A549 (cell line): ENCODE results near the gene ITGB1BP1. TPM values are rescaled to one million over a fixed set of nuclear protein-coding genes. Genes with fewer than 3 reads are reported as not detected.

Source experiments
- ATAC-seq, 2 experiments: fragments of 200-7000 bp in 1 of 2; fragments of >200 bp in 1 of 2; cut with Nextera tagmentation in 1 of 2; cut with Tn5 transposase in 1 of 2; 3 replicates each; pipeline versions ENCODE4 v1.8.0 to v1.9.1; 2018 to 2020; ENCODE audit warnings: mild to moderate bottlenecking in 1 of 2, moderate library complexity in 1 of 2
- CTCF ChIA-PET: fragments of 300-600 bp; sonication (Branson Sonifier 250); formaldehyde crosslinking; extraction: SDS; loops from one replicate; lab custom pipeline; 2021; ENCODE audit warnings: antibody characterized with exemption, inconsistent platforms; lab: Yijun Ruan, JAX
- POLR2A ChIA-PET: fragments of 350-600 bp; formaldehyde crosslinking; extraction: SDS; loops from one replicate; lab custom pipeline; 2021; ENCODE audit warnings: antibody characterized with exemption, inconsistent platforms; lab: Yijun Ruan, JAX
- DNase-seq, 2 experiments: peaks; one replicate each; pipeline versions ENCODE4 v3.0.0 to v3.0.0-alpha.2; 2011 to 2016; ENCODE audit warnings: low read depth in 1 of 2, low spot score in 1 of 2
- FAIRE-seq: peaks from 2 replicates; lab custom pipeline; 2011; peaks lifted over from hg19 to GRCh38; lab: Jason Lieb, UNC
- H3K27ac ChIP-seq, 2 experiments: fragments of >200 bp; sonication (Bioruptor Twin); formaldehyde crosslinking; 3 replicates each; pipeline ENCODE4 v1.5.1; 2016 to 2017
- H3K4me1 ChIP-seq: fragments of >200 bp; sonication (Bioruptor Twin); formaldehyde crosslinking; 3 replicates; pipeline ENCODE4 v1.6.1; 2016
- H3K4me2 ChIP-seq: fragments of >200 bp; sonication (Bioruptor Twin); formaldehyde crosslinking; 3 replicates; pipeline ENCODE4 v1.6.1; 2016
- H3K4me3 ChIP-seq: fragments of >200 bp; sonication (Bioruptor Twin); formaldehyde crosslinking; 3 replicates; pipeline ENCODE4 v1.5.1; 2016
- H3K9me3 ChIP-seq: fragments of >200 bp; sonication (Bioruptor Twin); formaldehyde crosslinking; 3 replicates; pipeline ENCODE4 v1.6.1; 2016
- CBX2 ChIP-seq: fragments of 200-600 bp; sonication (generic); IDR thresholded peaks from 2 replicates; pipeline ENCODE4 v1.6.1; 2016; ENCODE audit warnings: low read depth, mild to moderate bottlenecking, borderline replicate concordance
- CBX8 ChIP-seq: fragments of 200-600 bp; sonication (generic); IDR thresholded peaks from 2 replicates; pipeline ENCODE4 v1.6.1; 2016
- CHD2 ChIP-seq: fragments of 150-350 bp; IDR thresholded peaks from 2 replicates; pipeline ENCODE4 v1.6.1; 2014; ENCODE audit warnings: low read length; ENCODE audit not compliant: partially characterized antibody
- FOSB ChIP-seq: fragments of 250-450 bp; sonication (Bioruptor Pico); IDR thresholded peaks from 2 replicates; pipeline ENCODE4 v1.5.0; 2020; ENCODE audit warnings: mild to moderate bottlenecking, moderate library complexity
- JUN ChIP-seq, 2 experiments: fragments of >200 bp; sonication (Bioruptor Twin); formaldehyde crosslinking; IDR thresholded peaks; 2 replicates in 1 of 2; 3 replicates in 1 of 2; pipeline ENCODE4 v1.6.1; 2016 to 2017
- MYC ChIP-seq: IDR thresholded peaks from 2 replicates; pipeline ENCODE4 v1.6.1; 2012; ENCODE audit warnings: mild to moderate bottlenecking, inconsistent platforms, low read length, improper control_type of control experiment, borderline replicate concordance
- NR3C1 ChIP-seq: fragments of >200 bp; sonication (Bioruptor Twin); formaldehyde crosslinking; IDR thresholded peaks from 3 replicates; pipeline ENCODE4 v1.6.1; 2017
- POLR2AphosphoS2 ChIP-seq: conservative IDR thresholded peaks from 2 replicates; pipeline ENCODE4 v1.6.1; 2012; ENCODE audit warnings: low read length, improper control_type of control experiment, inconsistent platforms
- RAD21 ChIP-seq, 2 experiments: fragments of >200 bp in 1 of 2; sonication (Bioruptor Twin) in 1 of 2; formaldehyde crosslinking in 1 of 2; IDR thresholded peaks in 1 of 2; conservative IDR thresholded peaks in 1 of 2; 2 replicates in 1 of 2; 3 replicates in 1 of 2; pipeline ENCODE4 v1.6.1; 2012 to 2018; ENCODE audit warnings: inconsistent platforms in 1 of 2
- RARB ChIP-seq: fragments of 250-450 bp; sonication (Bioruptor Pico); IDR thresholded peaks from 2 replicates; pipeline ENCODE4 v1.8.0; 2021; ENCODE audit warnings: mild to moderate bottlenecking, moderate library complexity
- RCOR1 ChIP-seq: fragments of 150-350 bp; IDR thresholded peaks from 2 replicates; pipeline ENCODE4 v1.6.1; 2014; ENCODE audit warnings: antibody characterized with exemption, low read length, low read depth
- SMC3 ChIP-seq: fragments of >200 bp; sonication (Bioruptor Twin); formaldehyde crosslinking; IDR thresholded peaks from 3 replicates; pipeline ENCODE4 v1.6.1; 2018; ENCODE audit warnings: inconsistent platforms
- TP53 ChIP-seq: fragments of 250-450 bp; sonication (Bioruptor Pico); IDR thresholded peaks from 2 replicates; pipeline ENCODE4 v1.5.0; 2021; ENCODE audit warnings: mild to moderate bottlenecking, moderate library complexity
- ZFP36 ChIP-seq: fragments of 450-650 bp; IDR thresholded peaks from 2 replicates; pipeline ENCODE4 v1.6.1; 2014; ENCODE audit warnings: borderline replicate concordance; ENCODE audit not compliant: partially characterized antibody
- ZSCAN20 ChIP-seq: fragments of 250-450 bp; sonication (Bioruptor Pico); IDR thresholded peaks from 2 replicates; pipeline ENCODE4 v1.8.0; 2022; ENCODE audit warnings: mild to moderate bottlenecking, moderate library complexity
- whole genome bisulfite sequencing: methylation state at CpG from one replicate; pipeline ENCODE4 v1.1.6; 2017; ENCODE audit errors: missing lambda C conversion rate; 5-methylcytosine and 5-hydroxymethylcytosine counted together
- polyA plus RNA-seq, 4 experiments: library from polyadenylated mRNA; depleted of rRNA in 3 of 4; stranded (reverse); fragments of >200 nt; fragmentation: RNase III in 1 of 4; extraction: RNeasy Plus Mini Kit Qiagen cat#74134 plus additional on column Dnase treatment in 1 of 4; gene quantifications; 2 replicates in 3 of 4; 3 replicates in 1 of 4; pipeline ENCODE4 v1.2.3, GENCODE V29; 2011 to 2017
- TF ChIP-seq, protein P1 (sequence below): fragments of >200 bp; sonication (Bioruptor Twin); formaldehyde crosslinking; IDR thresholded peaks from 3 replicates; pipeline ENCODE4 v1.5.1; 2016
- TF ChIP-seq, protein P2 (sequence below): IDR thresholded peaks from 2 replicates; pipeline ENCODE4 v1.6.1; 2012
- TF ChIP-seq, protein P3 (sequence below): IDR thresholded peaks from 2 replicates; pipeline ENCODE4 v1.6.1; 2012
- TF ChIP-seq, protein P4 (sequence below): fragments of >200 bp; sonication (Bioruptor Twin); formaldehyde crosslinking; IDR thresholded peaks from 3 replicates; pipeline ENCODE4 v1.6.1; 2016
- TF ChIP-seq, protein P5 (sequence below): fragments of 250-450 bp; sonication (Bioruptor Pico); IDR thresholded peaks from 2 replicates; pipeline ENCODE4 v1.5.0; 2020; ENCODE audit warnings: low read depth, mild to moderate bottlenecking, moderate library complexity

ITGB1BP1 gene
- polyA plus RNA-seq, 2 of the 4 experiments (the other 2 are of a cell fraction), result 99.3 to 136 TPM

DNA sequence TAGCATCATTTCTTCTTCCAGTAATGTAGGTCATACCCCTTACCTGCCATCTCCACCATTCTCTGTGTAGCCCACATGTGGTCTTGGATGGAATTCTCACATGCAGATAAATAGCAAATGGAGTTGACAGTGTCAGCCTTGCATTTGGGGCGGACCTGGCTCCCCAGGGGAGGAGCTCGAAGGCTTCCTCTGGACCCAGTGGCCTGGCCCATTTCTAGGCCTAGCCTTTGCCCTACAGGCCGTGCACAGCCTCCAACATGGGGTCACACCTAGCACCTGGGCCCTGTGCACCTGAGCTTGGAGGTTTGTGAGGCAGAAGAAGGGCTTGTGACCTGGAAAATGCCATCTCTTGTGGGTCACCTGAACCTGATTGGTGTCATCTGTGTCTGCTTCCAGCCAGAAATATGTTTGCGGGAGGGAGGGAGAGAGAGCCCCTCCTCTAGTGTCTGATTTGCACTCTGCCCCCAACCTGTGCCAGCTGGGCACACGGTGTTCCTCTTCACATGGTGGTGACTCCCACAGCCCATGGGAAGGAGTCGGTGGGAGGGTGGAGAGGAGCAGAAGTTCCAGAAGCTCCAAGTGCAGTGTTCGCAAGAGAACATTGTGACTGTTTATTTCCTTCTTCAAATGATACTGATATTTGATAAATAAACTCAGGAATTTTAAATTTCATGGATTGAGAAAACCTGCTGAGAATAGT lies 33.0 kb downstream of the ITGB1BP1 start:
- H3K4me2 ChIP-seq, result no peak overlapping the region
- 89% methylated on average over 7 of the region's 7 CpGs for WGBS
- no peak for TF ChIP-seq NR3C1
- TF ChIP-seq, protein P1, sequence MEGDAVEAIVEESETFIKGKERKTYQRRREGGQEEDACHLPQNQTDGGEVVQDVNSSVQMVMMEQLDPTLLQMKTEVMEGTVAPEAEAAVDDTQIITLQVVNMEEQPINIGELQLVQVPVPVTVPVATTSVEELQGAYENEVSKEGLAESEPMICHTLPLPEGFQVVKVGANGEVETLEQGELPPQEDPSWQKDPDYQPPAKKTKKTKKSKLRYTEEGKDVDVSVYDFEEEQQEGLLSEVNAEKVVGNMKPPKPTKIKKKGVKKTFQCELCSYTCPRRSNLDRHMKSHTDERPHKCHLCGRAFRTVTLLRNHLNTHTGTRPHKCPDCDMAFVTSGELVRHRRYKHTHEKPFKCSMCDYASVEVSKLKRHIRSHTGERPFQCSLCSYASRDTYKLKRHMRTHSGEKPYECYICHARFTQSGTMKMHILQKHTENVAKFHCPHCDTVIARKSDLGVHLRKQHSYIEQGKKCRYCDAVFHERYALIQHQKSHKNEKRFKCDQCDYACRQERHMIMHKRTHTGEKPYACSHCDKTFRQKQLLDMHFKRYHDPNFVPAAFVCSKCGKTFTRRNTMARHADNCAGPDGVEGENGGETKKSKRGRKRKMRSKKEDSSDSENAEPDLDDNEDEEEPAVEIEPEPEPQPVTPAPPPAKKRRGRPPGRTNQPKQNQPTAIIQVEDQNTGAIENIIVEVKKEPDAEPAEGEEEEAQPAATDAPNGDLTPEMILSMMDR, result no peak
- TF ChIP-seq, protein P2, sequence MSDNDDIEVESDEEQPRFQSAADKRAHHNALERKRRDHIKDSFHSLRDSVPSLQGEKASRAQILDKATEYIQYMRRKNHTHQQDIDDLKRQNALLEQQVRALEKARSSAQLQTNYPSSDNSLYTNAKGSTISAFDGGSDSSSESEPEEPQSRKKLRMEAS, result no peak
- FAIRE-seq (no peak), ATAC-seq (no peak), DNase-seq (no peak)
- no peak overlapping the region for H3K27ac ChIP-seq
- H3K9me3 ChIP-seq, result no peaks in the 10 kb centered on the region
- ChIA-PET POLR2A (no interaction called here), CTCF (interaction anchor here (1.1 kb wide), 1 partner anchor 8 kb away, joined by 3 read pairs; no protein-coding TSS in a partner anchor)
- no peak overlapping the region for H3K4me3 ChIP-seq
- H3K4me1 ChIP-seq, result peaks cover 38% of the 10 kb centered on the region

DNA sequence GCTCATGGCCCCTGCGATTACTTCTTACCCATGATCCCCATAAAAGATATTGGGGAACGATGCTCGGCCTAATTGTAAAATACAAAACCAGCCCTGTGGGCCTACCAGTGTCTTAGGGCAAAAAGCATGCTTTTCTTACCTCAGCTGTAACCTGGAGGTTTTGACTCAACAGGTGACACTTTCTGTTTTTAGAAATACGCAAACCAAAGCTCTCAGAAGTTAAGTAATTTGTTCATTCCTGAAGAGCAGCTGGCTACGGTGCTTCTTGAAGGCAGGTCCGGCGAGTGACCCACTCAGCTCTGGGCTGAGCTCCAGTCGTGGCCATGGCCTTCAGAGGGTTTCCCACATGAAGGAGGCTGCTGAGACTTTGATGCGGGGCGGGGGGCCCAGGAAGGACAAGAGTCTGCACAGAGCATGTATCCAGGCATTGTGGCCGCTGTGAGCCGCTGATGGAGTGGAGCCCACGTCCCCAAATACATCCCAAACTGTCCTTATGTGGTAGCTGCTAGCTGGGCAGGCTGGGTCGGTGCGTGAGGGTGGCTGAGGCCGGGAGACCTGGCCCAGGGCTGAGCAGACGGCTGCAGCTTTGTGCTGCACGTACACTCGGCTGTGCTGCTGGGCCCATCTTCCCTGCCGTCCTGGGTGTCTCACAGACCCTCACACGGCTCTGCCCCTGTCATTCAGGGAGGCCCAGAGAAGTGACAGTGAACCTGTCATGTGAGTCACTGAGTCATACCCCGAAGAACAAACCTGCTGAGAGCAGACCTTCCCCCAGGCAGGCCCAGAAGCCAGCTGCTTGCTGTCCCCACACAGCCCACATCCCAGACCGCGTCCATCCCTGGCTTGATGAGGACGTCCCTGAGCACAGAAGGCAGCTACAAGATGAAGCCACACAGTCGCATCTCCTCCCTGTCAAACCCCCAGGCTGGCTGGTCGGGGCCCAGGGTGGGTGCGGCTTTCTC lies 34.1 kb downstream of the ITGB1BP1 start:
- ChIA-PET POLR2A (interaction anchor here (0.6 kb wide), 1 partner anchor 79 kb away, joined by 7 read pairs; no protein-coding TSS in a partner anchor), CTCF (interaction anchor here (0.6 to 4.6 kb wide), 4 partner anchors 9 to 246 kb away, joined by 3 to 16 read pairs (median 4); no protein-coding TSS in a partner anchor)
- ATAC-seq, result no peak
- TF ChIP-seq CHD2, result no peak
- no peak for TF ChIP-seq RCOR1
- no peak for TF ChIP-seq ZSCAN20 (CRISPR knock-in tag)
- TF ChIP-seq SMC3, result no peak
- no peak for TF ChIP-seq TP53
- TF ChIP-seq JUN (IDR thresholded peaks at IDR 0.05), result no peak
- TF ChIP-seq NR3C1, result no peak
- no peak for TF ChIP-seq CBX8
- TF ChIP-seq, protein P3, sequence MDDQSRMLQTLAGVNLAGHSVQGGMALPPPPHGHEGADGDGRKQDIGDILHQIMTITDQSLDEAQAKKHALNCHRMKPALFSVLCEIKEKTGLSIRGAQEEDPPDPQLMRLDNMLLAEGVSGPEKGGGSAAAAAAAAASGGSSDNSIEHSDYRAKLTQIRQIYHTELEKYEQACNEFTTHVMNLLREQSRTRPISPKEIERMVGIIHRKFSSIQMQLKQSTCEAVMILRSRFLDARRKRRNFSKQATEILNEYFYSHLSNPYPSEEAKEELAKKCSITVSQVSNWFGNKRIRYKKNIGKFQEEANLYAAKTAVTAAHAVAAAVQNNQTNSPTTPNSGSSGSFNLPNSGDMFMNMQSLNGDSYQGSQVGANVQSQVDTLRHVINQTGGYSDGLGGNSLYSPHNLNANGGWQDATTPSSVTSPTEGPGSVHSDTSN, result no peak
- no peak for TF ChIP-seq MYC
- no peak for TF ChIP-seq ZFP36
- TF ChIP-seq, protein P2, result no peak
- no peak for TF ChIP-seq FOSB (CRISPR knock-in tag)
- TF ChIP-seq RAD21 (conservative IDR thresholded peaks at IDR 0.05 in 1 of 2, IDR thresholded peaks at IDR 0.05 in 1 of 2), result no peak
- TF ChIP-seq, protein P4, sequence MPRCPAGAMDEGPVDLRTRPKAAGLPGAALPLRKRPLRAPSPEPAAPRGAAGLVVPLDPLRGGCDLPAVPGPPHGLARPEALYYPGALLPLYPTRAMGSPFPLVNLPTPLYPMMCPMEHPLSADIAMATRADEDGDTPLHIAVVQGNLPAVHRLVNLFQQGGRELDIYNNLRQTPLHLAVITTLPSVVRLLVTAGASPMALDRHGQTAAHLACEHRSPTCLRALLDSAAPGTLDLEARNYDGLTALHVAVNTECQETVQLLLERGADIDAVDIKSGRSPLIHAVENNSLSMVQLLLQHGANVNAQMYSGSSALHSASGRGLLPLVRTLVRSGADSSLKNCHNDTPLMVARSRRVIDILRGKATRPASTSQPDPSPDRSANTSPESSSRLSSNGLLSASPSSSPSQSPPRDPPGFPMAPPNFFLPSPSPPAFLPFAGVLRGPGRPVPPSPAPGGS, result no peak
- no peak for TF ChIP-seq CBX2
- no peak for TF ChIP-seq POLR2AphosphoS2
- no peak for TF ChIP-seq RARB
- TF ChIP-seq, protein P5, sequence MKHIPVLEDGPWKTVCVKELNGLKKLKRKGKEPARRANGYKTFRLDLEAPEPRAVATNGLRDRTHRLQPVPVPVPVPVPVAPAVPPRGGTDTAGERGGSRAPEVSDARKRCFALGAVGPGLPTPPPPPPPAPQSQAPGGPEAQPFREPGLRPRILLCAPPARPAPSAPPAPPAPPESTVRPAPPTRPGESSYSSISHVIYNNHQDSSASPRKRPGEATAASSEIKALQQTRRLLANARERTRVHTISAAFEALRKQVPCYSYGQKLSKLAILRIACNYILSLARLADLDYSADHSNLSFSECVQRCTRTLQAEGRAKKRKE (CRISPR knock-in tag), result no peak
- DNase-seq, result no peak
- Histone ChIP-seq H3K4me1 (peaks cover 44% of the 10 kb centered on the region), H3K4me3 (no peak overlapping the region), H3K4me2 (no peak overlapping the region), H3K9me3 (no peaks in the 10 kb centered on the region), H3K27ac (peak overlapping the region in 1 of 2 experiments; percentile 76; a peak in 2 of 6 replicates)
- WGBS, result 90% methylated on average over 24 of the region's 28 CpGs
- no peak for FAIRE-seq
